Measurements from ENCODE around the gene TNRC6A.

DNA sequence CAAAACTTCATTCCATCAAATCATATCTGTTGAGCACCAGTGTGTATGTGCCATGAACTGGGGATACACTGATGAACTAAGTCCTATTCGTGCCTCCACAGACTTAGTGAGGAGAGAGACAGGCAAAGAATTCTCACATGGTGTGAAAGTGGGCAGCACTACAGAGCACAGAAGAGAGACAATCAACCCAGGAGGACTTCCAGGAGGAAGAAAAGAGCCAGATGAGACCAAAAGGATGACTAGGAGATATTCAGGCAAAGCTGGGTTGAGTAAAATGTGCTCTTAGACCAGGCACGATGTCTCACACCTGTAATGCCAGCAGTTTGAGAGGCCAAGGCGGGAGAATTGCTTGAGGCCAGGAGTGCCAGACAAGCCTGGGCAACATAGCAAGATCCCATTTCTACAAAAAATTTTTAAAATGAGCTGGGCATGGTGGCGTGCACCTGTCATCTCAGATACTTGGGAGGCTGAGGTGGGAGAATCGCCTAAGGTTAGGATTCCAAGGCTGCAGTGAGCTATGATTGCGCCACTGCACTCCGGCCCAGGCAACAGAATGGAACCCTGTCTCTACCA lies 30.2 kb upstream of the TNRC6A start:
- TF ChIP-seq EP300 (IDR thresholded peaks at IDR 0.05): no peak
- TF ChIP-seq, protein P1, sequence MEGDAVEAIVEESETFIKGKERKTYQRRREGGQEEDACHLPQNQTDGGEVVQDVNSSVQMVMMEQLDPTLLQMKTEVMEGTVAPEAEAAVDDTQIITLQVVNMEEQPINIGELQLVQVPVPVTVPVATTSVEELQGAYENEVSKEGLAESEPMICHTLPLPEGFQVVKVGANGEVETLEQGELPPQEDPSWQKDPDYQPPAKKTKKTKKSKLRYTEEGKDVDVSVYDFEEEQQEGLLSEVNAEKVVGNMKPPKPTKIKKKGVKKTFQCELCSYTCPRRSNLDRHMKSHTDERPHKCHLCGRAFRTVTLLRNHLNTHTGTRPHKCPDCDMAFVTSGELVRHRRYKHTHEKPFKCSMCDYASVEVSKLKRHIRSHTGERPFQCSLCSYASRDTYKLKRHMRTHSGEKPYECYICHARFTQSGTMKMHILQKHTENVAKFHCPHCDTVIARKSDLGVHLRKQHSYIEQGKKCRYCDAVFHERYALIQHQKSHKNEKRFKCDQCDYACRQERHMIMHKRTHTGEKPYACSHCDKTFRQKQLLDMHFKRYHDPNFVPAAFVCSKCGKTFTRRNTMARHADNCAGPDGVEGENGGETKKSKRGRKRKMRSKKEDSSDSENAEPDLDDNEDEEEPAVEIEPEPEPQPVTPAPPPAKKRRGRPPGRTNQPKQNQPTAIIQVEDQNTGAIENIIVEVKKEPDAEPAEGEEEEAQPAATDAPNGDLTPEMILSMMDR (IDR thresholded peaks at IDR 0.05): no peak

Measured in upper lobe of left lung (tissue), 4 donors.